HEK293 (cell line): ENCODE results near the gene LCN9.

Source experiments
- EGR2 ChIP-seq: fragments of 450-650 bp; formaldehyde crosslinking; IDR thresholded peaks from 2 replicates; pipeline ENCODE4 v1.5.1; 2016; ENCODE audit warnings: low read depth, missing biosample characterization, missing genetic modification characterization
- GLIS2 ChIP-seq: fragments of 450-650 bp; formaldehyde crosslinking; IDR thresholded peaks from 2 replicates; pipeline ENCODE4 v1.5.1; 2016; ENCODE audit warnings: missing biosample characterization, missing genetic modification characterization
- SALL2 ChIP-seq: fragments of 450-650 bp; formaldehyde crosslinking; IDR thresholded peaks from 2 replicates; pipeline ENCODE4 v1.5.0; 2017; ENCODE audit warnings: missing biosample characterization, mild to moderate bottlenecking, missing genetic modification characterization, borderline replicate concordance
- YY1 ChIP-seq: fragments of 450-650 bp; formaldehyde crosslinking; IDR thresholded peaks from 2 replicates; pipeline ENCODE4 v1.5.1; 2018; ENCODE audit warnings: missing biosample characterization, missing genetic modification characterization
- ZNF274 ChIP-seq, 2 experiments: fragments of 200-500 bp in 1 of 2; fragments of 450-650 bp in 1 of 2; sonication (Bioruptor generic) in 1 of 2; formaldehyde crosslinking in 1 of 2; IDR thresholded peaks; 2 replicates each; pipeline versions ENCODE4 v1.5.1 to v1.6.1; 2014 to 2016; ENCODE audit warnings: borderline replicate concordance in 1 of 2, inconsistent platforms in 1 of 2, low read length in 1 of 2, missing biosample characterization in 1 of 2, missing genetic modification characterization in 1 of 2
- ZNF354C ChIP-seq: fragments of 450-650 bp; formaldehyde crosslinking; IDR thresholded peaks from 2 replicates; pipeline ENCODE4 v1.5.1; 2016; ENCODE audit warnings: missing biosample characterization, missing genetic modification characterization, low read depth, borderline replicate concordance
- ZNF521 ChIP-seq: fragments of 450-650 bp; formaldehyde crosslinking; IDR thresholded peaks from 2 replicates; pipeline ENCODE4 v1.5.1; 2017; ENCODE audit warnings: missing biosample characterization, mild to moderate bottlenecking, missing genetic modification characterization
- ZNF654 ChIP-seq: fragments of 450-650 bp; formaldehyde crosslinking; IDR thresholded peaks from 2 replicates; pipeline ENCODE4 v1.5.1; 2016; ENCODE audit warnings: low read depth, missing biosample characterization, missing genetic modification characterization
- ZNF747 ChIP-seq: fragments of 450-650 bp; formaldehyde crosslinking; IDR thresholded peaks from 2 replicates; pipeline ENCODE4 v1.5.1; 2016; ENCODE audit warnings: missing biosample characterization, missing genetic modification characterization
- TF ChIP-seq, protein P1 (sequence below): fragments of 450-650 bp; formaldehyde crosslinking; IDR thresholded peaks from 2 replicates; pipeline ENCODE4 v1.5.1; 2016; ENCODE audit warnings: missing biosample characterization, missing genetic modification characterization, borderline replicate concordance
- TF ChIP-seq, protein P2 (sequence below): fragments of 450-650 bp; formaldehyde crosslinking; IDR thresholded peaks from 2 replicates; pipeline ENCODE4 v1.5.1; 2016; ENCODE audit warnings: missing biosample characterization, missing genetic modification characterization
- TF ChIP-seq, protein P3 (sequence below): fragments of 450-650 bp; formaldehyde crosslinking; IDR thresholded peaks from 2 replicates; pipeline ENCODE4 v1.5.1; 2016; ENCODE audit warnings: missing biosample characterization, missing genetic modification characterization
- TF ChIP-seq, protein P4 (sequence below): fragments of 450-650 bp; formaldehyde crosslinking; IDR thresholded peaks from 2 replicates; pipeline ENCODE4 v1.5.1; 2016; ENCODE audit warnings: missing biosample characterization, missing genetic modification characterization
- TF ChIP-seq, protein P5 (sequence below): fragments of 450-650 bp; formaldehyde crosslinking; optimal IDR thresholded peaks from 2 replicates; pipeline ENCODE3; 2016; ENCODE audit warnings: missing biosample characterization, mild to moderate bottlenecking, missing genetic modification characterization
- TF ChIP-seq, protein P6 (sequence below): fragments of 450-650 bp; formaldehyde crosslinking; IDR thresholded peaks from 2 replicates; pipeline ENCODE4 v1.5.0; 2017; ENCODE audit warnings: missing biosample characterization, missing genetic modification characterization, borderline replicate concordance

LCN9 gene

GRCh38 chr9:135701959-135702721, 39.0 kb downstream of the LCN9 start, which contains the start of gene KCNT1 (continued):
- TF ChIP-seq, protein P1, sequence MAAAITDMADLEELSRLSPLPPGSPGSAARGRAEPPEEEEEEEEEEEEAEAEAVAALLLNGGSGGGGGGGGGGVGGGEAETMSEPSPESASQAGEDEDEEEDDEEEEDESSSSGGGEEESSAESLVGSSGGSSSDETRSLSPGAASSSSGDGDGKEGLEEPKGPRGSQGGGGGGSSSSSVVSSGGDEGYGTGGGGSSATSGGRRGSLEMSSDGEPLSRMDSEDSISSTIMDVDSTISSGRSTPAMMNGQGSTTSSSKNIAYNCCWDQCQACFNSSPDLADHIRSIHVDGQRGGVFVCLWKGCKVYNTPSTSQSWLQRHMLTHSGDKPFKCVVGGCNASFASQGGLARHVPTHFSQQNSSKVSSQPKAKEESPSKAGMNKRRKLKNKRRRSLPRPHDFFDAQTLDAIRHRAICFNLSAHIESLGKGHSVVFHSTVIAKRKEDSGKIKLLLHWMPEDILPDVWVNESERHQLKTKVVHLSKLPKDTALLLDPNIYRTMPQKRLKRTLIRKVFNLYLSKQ (tag by site-specific recombination): no peak
- TF ChIP-seq, protein P2, sequence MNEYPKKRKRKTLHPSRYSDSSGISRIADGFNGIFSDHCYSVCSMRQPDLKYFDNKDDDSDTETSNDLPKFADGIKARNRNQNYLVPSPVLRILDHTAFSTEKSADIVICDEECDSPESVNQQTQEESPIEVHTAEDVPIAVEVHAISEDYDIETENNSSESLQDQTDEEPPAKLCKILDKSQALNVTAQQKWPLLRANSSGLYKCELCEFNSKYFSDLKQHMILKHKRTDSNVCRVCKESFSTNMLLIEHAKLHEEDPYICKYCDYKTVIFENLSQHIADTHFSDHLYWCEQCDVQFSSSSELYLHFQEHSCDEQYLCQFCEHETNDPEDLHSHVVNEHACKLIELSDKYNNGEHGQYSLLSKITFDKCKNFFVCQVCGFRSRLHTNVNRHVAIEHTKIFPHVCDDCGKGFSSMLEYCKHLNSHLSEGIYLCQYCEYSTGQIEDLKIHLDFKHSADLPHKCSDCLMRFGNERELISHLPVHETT (tag by site-specific recombination): no peak
- TF ChIP-seq ZNF521 (tag by site-specific recombination) (no peak), SALL2 (no peak), ZNF654 (tag by site-specific recombination) (no peak), GLIS2 (tag by site-specific recombination) (peak; percentile 58), ZNF274 (IDR thresholded peaks at IDR 0.05; ENCODE audit: low read length) (no peak), ZNF274 (tag by site-specific recombination; IDR thresholded peaks at IDR 0.05; ENCODE audit: borderline replicate concordance) (no peak), EGR2 (tag by site-specific recombination) (0 out of 2 replicates have a peak, but pooled peaks have one; percentile 12), ZNF747 (tag by site-specific recombination) (no peak), YY1 (no peak), ZNF354C (tag by site-specific recombination) (no peak)
- TF ChIP-seq, protein P3, sequence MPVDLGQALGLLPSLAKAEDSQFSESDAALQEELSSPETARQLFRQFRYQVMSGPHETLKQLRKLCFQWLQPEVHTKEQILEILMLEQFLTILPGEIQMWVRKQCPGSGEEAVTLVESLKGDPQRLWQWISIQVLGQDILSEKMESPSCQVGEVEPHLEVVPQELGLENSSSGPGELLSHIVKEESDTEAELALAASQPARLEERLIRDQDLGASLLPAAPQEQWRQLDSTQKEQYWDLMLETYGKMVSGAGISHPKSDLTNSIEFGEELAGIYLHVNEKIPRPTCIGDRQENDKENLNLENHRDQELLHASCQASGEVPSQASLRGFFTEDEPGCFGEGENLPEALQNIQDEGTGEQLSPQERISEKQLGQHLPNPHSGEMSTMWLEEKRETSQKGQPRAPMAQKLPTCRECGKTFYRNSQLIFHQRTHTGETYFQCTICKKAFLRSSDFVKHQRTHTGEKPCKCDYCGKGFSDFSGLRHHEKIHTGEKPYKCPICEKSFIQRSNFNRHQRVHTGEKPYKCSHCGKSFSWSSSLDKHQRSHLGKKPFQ (tag by site-specific recombination): no peak
- TF ChIP-seq, protein P4, sequence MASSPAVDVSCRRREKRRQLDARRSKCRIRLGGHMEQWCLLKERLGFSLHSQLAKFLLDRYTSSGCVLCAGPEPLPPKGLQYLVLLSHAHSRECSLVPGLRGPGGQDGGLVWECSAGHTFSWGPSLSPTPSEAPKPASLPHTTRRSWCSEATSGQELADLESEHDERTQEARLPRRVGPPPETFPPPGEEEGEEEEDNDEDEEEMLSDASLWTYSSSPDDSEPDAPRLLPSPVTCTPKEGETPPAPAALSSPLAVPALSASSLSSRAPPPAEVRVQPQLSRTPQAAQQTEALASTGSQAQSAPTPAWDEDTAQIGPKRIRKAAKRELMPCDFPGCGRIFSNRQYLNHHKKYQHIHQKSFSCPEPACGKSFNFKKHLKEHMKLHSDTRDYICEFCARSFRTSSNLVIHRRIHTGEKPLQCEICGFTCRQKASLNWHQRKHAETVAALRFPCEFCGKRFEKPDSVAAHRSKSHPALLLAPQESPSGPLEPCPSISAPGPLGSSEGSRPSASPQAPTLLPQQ (tag by site-specific recombination): no peak
- TF ChIP-seq, protein P5, sequence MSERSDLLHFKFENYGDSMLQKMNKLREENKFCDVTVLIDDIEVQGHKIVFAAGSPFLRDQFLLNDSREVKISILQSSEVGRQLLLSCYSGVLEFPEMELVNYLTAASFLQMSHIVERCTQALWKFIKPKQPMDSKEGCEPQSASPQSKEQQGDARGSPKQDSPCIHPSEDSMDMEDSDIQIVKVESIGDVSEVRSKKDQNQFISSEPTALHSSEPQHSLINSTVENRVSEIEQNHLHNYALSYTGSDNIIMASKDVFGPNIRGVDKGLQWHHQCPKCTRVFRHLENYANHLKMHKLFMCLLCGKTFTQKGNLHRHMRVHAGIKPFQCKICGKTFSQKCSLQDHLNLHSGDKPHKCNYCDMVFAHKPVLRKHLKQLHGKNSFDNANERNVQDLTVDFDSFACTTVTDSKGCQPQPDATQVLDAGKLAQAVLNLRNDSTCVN: peak; percentile 3
- TF ChIP-seq, protein P6, sequence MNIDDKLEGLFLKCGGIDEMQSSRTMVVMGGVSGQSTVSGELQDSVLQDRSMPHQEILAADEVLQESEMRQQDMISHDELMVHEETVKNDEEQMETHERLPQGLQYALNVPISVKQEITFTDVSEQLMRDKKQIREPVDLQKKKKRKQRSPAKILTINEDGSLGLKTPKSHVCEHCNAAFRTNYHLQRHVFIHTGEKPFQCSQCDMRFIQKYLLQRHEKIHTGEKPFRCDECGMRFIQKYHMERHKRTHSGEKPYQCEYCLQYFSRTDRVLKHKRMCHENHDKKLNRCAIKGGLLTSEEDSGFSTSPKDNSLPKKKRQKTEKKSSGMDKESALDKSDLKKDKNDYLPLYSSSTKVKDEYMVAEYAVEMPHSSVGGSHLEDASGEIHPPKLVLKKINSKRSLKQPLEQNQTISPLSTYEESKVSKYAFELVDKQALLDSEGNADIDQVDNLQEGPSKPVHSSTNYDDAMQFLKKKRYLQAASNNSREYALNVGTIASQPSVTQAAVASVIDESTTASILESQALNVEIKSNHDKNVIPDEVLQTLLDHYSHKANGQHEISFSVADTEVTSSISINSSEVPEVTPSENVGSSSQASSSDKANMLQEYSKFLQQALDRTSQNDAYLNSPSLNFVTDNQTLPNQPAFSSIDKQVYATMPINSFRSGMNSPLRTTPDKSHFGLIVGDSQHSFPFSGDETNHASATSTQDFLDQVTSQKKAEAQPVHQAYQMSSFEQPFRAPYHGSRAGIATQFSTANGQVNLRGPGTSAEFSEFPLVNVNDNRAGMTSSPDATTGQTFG (tag by site-specific recombination): no peak
